Fibroblast of gingiva (primary cell): Measurements from ENCODE around the gene CASKIN2.
"Not testable (repeated sequence)": the region's sequence is repeated elsewhere in the genome, so short reads cannot be mapped to it uniquely, and the experiment has no call there.

ENCODE experiments used
- DNase-seq: peaks from one replicate; pipeline ENCODE4 v3.0.0-alpha.2; 2011; ENCODE audit warnings: low read depth

The CASKIN2 gene

DNA sequence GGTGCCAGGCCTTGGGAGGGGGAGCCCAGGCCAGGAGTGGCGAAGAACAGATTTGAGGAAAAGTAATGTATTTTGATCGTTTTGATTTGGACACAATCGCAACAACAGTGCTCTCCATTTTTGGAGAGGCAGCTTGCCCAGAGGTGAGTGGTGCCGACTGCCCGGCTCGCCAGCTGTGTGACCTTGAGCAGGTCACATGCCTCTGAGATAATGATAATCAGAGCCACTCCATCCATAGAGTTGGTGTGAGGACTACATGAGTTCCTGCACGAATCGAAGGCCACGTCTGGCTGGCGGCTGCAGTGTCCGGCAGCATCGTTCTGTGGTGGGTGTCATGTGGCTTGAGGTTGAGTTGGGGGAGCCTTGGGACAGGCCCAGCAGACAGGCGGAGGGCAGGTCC is 30.8 kb upstream of the CASKIN2 start:
- DNase-seq = no peak

DNA sequence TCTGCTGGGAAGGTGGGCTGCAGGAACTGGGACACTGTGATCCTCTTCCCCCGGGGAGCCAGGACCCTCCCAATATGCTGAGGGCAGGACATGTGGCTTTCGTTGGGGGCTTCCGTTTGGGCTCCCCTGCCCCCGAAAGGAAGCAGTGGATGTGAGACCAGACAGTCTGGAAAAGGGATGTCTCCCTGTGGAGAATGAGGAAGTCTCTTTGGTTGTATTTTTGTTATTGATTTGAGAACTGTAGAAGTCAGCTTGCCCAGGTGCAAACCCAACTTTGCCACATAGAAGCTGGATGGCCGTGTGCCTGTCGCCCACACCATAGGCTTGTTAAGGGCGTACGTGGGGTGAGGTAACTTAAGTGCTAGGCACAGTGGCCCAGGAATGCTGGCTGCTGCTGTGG is 28.9 kb upstream of the CASKIN2 start:
- DNase-seq = no peak

DNA sequence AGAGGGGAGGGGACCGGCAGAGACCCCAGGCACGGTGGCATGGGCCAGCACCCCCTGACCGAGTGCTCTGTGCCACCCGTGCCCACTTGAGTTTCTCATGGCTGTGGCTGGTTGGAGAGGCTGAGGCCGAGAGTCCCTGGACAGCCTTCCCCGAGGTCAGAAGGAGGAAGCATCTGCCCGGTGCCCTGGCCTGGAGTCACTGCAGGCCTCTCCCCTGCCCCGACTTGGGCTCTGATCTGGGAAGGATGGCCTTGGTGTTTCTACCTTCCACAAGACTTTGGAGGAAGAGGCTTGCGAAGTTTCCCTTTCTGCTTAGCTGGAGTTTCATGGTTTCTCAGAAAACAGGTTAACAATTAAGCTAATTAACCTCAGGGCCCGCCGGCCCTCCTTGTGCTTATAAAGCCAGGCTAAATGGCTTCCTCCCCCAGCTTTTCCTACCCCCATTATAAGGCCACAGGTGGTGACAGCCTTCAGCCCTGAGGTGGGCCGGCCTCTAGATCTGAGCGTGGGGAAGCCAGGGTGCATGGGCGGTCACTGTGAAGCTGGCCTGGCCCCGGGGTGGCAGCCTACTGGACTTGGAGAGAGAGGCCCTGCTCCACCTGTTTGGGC is 27.5 kb upstream of the CASKIN2 start:
- DNase-seq = no peak

DNA sequence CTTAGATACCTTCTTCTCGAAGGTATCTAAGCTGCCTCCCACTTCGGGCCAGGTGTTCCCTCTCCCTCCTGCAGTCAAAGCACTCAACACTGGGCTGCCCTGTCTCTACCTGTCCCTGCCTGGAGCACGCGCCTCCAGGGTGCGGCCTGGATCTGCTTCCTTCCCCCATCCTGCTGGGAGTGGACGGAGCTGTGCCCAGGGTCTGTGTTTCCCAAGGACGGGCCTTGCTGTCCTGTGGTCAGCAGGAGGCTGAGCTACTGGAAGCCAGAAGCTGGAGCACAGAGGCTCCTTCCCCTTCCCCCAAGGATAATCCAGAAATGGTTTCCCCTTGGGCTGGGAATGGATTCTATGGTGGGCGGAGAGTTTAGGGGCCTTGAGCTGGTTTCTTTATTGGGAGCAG is 26.9 kb upstream of the CASKIN2 start:
- no peak for DNase-seq

DNA sequence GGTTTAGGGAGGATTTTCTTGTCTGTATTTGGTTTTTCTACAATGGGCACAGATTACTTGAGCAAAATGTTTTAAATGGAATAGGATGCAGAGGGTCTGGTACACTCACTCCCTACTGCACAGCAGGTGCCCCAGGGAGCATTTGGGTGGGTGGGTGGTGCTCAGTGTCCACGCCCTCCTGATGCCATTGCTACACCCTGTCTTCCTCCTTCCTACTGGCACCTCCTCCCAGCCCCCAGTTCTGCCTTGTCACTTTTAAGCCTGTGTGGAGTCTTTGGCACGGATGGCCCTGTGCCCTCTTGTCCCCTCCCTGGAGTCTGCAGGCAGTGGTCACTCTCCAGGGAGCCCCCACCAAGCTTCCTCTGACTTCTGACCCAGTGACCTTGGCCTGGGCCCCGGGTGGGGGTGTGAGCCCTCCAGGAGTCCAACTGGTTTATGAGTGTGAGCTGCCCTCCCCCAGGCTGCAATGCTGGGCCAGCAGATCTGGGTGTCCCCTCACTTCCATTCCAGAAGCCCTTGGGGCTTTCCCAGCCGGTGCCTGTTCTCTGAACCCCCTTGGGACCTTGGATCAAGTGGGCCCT is 25.7 kb upstream of the CASKIN2 start:
- DNase-seq = no peak

DNA sequence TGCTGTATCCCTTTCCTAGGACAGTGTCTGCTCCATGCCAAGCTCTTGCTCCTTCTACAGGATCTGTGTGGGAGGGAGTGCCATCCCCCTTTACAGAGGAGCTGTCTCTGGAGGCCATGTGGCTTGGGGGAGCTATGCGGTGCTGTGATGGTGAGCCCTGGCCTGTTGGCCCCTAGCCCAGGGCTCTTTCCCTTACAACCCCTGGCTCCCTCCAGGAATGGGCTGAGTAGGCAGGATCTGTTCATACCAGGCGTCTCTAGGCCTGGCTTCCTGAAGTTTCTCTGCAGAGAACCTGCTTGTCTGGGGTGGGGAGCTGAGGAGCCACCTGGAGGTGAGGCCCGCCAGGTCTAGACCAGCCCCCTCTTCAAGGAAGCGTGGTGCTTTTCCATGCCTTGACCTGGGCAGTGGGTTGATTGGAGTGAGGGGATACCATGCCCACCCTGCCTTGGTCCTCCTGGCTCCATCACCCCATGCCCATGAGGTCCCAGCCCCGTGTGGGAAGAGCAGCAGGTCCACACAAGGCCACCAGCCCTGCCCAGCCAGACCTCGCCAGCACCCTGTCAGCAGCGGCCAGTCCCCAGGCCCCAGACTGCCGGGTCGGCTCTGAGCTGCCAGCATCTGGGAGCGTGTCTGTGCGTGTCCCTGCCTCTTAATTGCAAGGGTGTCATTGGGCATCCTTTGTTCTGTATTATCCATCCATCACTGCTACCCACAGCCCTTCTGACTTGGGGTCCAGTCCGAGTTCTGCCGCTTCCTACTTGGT is 24.8 kb upstream of the CASKIN2 start:
- DNase-seq = no peak

DNA sequence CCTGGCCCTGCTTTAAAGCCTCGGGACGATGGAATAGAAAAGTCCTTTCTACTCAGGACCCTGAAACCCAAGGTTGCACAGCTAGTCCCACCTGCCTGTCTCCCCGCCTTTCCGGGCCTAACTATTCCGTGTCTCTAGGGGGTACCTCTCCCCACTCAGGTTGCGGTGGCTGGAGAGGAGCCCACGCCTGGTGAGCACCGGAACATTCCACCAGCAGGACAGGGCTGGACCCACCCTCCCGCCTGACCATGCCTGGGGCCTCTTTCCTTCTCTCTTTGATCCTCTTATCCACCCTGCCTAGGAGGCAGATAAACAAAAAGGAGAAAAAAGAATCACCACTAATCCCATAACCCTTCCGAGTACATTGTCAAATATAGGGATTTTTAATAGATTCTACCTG is 21.0 kb upstream of the CASKIN2 start:
- no peak for DNase-seq

DNA sequence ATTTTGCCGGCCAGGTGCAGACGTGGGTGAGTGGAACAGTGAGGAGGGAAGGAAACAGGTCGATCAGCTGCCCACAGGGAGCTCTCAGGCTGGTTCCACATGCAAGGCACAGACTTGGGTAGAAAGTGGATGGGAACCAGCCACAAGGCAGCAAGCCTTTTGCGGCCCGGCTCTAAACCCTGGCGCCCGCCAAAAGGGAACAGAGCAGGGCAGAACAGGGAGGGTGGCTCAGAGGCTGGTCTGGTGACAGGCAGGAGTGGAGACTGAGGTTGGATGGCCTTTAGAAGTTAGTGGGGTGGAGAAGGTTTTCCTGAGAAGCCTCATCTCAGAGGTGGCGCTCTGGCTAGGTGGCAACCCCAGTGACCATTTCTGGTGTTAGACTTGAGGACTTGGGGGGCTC is 20.5 kb upstream of the CASKIN2 start:
- no peak for DNase-seq

DNA sequence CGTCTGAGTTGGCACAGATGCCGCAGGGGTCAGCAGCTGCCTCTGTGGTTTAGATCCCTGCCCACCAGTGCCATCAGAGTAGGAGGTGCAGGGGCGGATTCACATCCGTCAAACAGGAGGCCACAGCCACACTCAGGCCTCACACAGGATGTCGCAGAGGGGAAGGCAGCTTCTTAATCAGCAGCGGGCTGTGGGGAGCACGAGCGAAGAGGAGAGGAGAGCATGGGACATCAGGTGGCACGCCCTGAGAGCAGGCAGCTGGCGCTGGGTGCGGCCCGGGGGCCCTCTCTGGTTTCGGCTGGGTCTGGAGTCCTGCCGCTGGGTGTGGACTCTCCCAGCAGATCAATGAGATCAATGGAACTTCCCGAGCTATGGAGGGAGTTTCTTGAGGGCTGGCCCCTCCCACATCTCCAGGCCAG is 19.8 kb upstream of the CASKIN2 start:
- no peak for DNase-seq

DNA sequence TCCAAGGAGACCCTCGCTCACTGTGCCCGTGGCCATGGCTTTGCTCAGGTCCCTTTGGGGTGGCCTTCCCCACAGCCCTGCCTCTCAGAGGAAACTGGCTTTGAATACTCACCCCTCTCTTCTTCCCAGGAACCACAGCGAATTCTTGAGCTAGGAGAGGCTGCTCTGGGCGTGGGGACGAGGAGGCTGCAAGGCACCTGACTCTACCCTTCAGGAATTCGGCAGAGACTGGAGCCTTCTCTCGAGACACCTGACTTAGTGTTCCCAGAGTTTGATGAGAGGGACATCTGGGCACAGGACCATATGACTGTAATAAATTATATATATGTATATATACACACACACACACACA is 16.4 kb upstream of the CASKIN2 start:
- DNase-seq = no peak

DNA sequence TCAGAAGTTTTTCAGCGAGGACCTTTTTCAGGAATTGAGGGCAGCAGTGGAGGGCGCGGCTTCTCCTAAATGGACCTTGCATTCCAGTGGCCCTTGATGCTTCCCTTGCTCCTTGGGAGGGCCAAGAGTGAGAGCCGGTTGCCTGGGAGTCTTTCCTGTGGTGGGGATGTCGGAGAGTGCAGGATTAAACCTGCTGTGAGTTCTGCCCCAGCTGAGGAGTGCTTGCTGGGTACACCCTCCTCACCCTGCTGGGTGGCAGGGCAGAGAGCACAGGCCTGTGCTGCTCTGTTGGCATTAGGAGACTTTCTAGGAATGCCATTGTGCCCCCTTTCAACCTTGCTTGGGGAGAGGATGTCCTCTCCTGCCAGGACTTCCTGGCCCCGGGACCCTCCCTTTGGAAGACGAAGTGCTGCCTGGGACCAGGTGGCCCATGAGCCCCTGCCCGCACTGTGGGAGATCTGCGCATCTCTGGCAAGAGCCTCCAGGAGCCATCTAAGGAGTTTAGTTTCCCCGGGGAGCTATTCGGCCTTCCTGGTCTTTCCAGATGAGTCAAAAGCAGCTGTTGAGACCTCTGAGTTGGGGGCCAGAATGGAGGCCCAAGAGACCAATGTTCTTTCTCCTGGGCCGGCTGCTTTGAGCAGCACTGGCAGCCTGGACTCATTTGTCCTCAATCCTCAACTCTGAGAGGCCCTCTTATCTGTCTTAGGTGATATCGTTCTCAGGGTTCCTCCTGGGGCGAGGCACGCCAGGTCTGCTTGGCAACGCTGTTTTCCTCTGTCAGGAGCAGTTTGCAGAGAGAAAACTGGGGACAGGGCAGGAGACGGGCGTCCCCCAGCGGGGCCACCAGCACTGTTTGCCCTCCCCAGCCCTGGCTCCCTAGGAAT is 15.7 kb upstream of the CASKIN2 start:
- DNase-seq = no peak

DNA sequence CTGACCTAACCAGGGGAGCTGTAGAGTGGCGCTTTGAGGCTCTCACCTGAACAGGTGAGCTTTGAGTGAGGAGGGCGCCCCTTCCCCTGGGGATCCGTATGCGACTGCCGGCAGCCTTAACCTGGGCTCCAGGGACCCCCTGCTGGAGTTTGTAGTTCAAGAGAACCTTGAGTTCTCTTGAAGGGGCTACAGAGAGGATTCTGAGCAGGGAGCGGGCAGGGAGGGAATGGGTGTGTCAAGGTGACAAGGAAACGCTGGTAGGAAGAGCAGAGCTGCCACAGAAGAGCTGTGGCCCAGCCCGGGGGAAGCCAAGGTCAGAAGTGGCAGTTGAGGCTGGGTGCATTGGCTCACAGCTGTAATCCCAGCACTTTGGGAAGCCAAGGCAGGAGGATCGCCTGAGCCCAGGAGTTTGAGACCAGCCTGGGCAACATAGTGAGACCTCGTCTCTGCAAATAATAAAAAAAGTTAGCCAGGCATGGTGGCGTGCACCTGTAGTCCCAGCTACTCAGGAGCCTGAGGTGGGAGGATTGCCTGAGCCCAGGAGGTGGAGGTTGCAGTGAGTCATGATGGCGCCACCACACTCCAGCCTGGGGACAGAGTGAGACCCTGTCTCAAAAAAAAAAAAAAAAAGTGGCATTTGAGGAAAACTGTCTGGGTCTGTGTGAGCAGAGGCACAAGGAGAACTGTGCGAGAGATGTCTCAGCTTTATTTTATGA is 11.4 kb upstream of the CASKIN2 start:
- DNase-seq = no peak

DNA sequence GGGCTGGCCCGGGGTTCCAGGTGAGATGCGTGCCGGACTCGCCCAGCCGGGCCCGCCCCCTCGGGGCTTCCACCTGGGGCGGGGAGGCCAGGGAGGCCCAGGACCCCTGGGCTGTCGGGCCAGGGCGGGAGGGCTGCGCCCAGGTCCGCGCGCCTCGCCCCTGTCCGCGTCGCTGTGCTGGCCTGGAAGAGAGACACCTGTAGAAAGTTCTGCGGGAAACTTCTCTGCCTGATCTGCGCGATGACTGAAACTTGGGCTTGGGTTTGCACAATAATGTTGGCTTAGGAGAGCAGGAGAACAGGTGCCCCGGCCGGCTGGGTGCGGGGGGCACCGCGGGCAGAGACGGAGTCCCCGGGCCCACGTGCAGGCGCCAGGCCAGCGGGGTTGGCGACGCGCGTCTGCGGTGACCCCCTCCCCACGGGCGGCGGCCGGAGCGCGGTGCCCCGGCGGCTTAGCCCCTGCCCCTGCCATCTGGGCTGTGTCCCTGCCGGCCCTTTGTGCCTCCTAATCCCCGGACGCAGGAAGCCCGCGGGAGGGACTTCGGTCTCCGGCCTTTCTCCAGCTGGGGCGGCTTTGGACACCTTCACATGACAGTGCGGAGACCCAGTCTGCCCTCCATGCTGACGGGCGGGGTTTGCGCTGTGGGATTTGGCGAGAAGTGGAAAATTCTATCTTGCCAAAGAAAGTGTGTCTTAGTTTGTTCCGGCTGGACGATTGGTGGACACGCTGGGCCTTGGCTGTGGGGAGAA is 10.6 kb upstream of the CASKIN2 start:
- no peak for DNase-seq

DNA sequence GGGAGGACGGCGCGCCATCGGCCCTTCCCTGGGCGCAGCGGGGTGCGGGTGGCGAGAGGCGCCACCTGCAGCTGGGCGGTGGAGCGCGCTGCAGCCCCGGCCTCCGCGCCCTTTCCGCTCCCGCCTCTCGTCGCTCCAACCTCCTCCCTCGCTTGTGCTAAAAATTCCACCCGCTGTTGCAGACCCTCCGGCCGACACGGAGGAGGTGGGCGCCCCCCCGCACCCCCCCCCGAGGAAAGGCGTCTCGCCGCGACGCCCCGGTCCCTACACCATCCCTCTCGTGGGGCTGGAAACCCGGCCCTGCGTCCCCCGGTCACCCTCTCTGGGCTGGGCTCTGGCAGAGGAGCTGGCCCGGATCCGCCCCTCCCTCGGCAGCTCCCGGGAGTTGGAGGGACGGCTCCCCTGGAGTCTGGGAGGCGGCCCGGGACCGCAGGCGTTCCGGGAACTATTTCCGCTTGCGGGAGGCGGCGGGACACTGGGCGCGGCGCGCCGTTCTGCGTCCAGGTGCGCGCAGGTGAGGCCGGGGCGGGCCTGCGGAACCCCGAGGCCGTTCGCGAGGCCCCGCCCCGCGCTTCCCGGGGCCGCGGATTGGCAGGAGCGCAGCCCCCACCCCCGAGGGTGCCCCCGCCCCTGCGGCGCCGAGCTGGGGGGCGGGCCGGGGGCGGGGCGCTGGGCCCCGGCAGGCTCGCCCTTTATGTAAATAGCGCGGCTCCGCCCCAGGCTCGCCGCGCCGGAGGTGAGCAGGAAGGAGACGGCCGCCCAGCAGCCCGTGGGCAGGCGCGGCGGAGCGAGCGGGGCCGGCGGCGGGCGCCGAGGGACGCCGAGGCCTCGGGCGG is 9.9 kb upstream of the CASKIN2 start, which contains the start of gene LLGL2:
TSS of gene LLGL2 (plus strand) at position 728 of the 836 bp plus-strand sequence. CDS start 17,730 bp downstream, outside the sequence.
- no peak for DNase-seq

DNA sequence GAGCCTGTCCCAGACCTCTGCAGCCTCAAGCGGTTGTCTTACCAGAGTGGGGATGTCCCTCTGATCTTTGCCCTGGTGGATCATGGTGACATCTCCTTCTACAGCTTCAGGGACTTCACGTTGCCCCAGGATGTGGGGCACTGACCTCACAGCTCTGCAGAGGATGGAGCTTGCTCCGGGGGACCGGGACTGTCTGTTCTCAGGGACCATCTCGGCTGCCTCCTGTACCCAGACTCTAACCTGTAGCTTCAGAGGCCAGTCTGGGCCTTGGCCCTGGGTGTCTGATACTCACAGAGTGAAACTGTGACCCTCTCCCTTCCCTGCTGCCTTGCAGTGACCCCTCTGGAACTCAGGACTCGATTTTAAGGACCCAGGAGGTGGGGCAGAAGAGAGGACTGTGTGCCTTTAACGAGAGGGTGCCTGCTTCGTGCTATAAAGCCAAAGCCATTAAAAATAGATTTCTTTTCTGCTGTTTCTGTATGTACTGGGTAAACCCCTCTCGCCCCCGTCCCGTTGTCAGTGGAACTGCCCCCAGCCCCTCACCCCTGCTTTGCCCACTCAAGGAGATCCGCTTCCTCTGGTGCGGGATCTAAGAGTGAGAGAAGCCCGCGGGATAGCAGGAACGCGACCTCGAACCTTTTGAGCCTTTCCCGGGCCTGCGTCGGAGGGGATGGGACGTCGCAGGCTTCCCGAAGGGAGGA is 9.1 kb upstream of the CASKIN2 start:
- no peak for DNase-seq

DNA sequence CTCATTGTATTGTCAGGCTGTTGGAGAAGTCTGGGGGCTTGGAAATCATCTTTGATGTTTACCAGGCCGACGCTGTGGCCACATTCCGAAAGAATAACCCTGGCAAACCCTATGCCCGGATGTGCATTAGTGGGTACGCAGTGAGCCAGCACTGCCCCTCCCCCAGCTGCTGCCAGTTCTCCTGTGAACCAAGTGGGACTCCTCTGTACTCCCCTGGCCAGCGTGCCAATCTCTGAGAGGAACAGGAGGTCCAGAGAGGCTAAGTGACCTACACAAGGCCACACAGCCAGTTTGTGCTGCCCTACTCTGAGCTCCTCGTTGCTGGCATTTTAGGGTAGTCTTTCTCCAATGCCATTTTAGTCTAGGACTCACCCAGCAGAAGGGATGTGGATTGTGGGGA is 8.3 kb upstream of the CASKIN2 start:
- no peak for DNase-seq

DNA sequence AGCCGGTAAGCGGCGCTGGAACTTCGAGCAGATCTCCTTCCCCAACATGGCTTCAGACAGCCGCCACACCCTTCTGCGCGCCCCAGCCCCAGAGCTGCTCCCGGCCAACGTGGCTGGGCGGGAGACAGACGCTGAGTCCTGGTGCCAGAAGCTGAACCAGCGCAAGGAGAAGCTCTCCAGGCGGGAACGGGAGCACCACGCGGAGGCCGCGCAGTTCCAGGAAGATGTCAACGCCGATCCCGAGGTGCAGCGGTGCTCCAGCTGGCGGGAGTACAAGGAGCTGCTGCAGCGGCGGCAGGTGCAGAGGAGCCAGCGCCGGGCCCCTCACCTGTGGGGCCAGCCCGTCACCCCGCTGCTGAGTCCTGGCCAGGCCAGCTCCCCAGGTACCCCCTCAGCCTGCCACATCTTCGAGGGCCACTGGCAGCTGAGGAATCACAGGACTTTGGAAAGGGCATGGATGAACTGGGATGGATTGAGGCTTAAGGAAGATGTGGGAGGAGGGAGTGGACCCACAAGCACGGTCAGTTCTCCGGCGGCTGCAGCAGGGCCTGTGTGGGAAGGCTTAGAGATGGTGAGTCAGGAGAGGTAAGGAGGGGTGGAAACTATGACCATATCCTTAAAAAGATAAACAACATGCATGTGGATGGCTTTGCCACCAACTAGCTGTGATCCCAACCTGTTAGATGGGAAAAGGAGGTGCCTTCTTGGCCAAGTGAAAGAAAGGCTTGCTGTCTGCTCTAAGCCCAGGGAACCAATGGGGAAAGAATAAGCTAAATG is 6.8 kb upstream of the CASKIN2 start:
- DNase-seq = no peak

DNA sequence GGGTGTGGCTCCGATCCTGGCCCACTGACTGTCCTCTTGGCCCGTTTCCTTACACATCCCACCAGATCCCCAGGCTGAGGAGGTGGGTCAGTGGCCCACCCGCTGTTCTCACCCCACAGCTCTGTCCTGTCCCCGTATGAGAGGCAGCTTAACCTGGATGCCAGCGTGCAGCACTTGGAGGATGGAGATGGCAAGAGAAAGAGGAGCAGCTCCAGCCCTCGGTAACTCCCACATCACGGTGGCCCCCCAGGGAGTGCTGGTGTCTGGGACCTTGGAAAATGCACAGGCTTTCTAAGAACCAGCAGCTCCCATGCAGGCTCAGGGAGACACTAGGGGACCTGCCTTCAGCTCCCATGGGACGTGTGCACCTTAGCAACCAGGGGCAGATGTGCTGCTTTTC is 6.0 kb upstream of the CASKIN2 start:
- no peak for DNase-seq

DNA sequence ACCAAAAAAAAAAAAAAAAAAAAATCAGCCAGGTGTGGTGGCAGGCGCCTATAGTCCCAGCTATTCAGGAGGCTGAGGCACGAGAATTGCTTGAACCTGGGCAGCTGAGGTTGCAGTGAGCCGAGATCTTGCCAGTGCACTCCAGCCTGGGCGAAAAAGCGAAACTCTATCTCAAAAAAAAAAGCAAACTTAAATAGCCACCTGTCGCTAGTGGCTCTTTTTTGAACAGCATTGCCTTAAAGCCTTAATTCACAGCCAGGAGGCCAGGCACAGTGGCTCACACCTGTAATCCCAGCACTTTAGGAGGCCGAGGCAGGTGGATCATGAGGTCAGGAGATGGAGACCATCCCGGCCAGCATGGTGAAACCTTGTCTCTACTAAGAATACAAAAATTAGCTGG is 5.1 kb upstream of the CASKIN2 start:
- not testable (repeated sequence) for DNase-seq
